HG03439 (cell line): ENCODE data around the gene SLC4A5.
"Not testable (repeated sequence)": the region's sequence is repeated elsewhere in the genome, so short reads cannot be mapped to it uniquely, and the experiment has no call there.

Experiments
- ATAC-seq: cut with Tn5 transposase; IDR thresholded peaks from one replicate; pipeline ENCODE4 v1.9.1; 2021; ENCODE audit warnings: mild to moderate bottlenecking, moderate library complexity; ENCODE audit not compliant: unreplicated experiment

SLC4A5 gene

GRCh38 chr2:74206180-74206688 lies 137.0 kb downstream of the SLC4A5 start:
- ATAC-seq = peak; percentile 63

- ATAC-seq = peak; percentile 13
Observed at GRCh38 chr2:74205596-74205995, 137.6 kb downstream of the SLC4A5 start.

- ATAC-seq = no peak
Observed at GRCh38 chr2:74205113-74205512, 138.1 kb downstream of the SLC4A5 start.

DNA sequence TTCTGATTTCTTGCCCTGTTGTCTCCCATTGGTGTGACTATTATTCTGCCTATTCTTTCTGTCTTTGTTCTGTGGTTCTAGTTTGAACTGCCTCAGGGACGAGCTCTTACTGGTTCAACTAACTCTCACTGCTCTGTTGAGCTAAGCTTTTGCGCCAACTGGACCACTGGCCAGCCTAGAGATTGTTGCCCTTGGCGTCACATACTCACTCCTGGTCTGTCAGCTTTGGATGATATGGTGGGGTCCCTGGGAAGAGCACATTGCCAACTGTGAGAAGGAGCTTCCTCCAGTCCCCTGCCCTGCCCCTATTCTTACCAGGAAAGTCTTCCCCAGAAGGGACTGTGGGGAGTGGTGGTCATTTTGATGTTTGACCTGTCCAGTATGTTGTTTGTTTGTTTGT lies 138.8 kb downstream of the SLC4A5 start:
- no peak for ATAC-seq

- no peak for ATAC-seq
Observed at GRCh38 chr2:74201596-74201995, 141.6 kb downstream of the SLC4A5 start.

DNA sequence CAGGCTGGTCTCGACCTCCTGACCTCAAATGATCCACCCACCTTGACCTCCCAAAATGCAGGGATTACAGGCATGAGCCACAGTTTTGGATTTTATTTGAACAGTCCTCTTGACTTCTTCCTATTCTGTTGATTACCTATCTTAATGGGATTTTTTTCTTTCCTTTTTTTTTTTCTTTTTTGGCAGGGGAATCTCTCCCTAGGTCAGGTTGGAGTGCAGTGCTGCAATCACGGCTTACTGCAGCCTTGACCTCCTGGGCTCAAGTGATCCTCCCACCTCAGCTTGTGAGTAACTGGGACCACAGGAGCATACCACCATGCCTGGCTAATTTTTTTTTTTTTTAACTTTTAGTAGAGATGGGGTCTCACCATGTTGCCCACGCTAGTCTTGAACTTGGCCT lies 142.0 kb downstream of the SLC4A5 start:
- ATAC-seq = no peak

DNA sequence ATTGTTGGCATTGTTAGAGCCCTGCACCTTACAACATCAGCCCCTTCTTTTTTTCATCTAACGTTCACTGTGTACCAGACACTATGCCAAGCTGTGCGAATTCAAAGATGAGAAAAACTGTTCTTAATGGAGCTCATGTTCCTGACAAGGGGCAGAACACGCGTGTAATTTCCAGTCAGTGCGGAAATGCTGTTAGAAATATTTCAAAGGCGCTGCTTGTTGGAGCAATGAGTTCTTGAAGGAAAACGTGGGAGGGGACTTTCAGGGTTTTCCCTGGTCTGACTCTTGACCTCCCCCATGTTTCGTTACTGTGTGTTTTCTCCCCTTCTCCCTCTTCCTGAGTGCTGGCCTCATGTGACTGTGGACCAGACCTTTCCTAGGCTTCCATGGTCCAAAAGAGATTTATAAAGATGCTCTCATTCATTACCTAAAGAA lies 143.3 kb downstream of the SLC4A5 start:
- ATAC-seq = no peak

DNA sequence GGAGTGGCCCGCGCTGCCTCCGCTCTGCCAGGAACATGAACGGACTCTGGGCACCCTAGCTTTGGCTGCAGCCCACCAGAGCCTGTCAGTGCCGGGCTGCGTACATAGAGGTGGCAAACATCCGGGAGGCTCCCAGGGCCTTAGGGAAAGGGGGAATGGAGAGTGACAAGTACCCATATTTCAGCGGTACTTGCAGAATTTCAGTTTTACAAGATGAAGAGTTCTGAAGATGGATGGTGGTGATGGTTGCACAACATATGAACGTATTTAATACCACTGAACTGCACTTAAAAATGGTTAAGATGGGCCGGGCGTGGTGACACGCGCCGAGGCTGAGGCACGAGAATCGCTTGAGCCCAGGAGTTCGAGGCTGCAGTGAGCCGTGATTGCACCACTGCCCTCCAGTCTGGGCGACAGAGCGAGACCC lies 143.9 kb downstream of the SLC4A5 start:
- no peak for ATAC-seq

- ATAC-seq = peak; percentile 91
Observed at GRCh38 chr2:74198461-74199274, 144.5 kb downstream of the SLC4A5 start, which contains the start of gene MTHFD2. TSS of gene MTHFD2 (plus strand) at chr2:74198615. CDS start at chr2:74198642, 27 bp downstream.

GRCh38 chr2:74198023-74198460 lies 145.2 kb downstream of the SLC4A5 start:
- ATAC-seq = no peak

DNA sequence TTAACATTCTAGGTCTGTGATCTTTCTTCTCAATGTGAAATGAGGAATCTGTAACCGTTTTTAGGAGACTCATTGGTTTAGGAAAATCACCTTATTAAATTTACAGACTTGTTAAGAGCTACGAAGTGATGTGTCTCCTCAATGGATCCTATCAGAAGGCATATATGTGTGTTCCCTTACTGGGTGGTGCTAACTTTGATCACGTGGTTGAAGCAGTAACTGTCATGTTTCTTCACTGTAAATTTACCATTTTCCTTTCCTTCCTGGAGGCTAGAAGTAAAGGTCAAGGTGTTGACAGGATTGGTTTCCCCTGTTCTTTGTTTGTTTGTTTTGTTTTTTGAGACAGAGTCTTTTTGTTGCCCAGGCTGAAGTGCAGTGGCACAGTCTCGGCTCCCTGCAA lies 146.2 kb downstream of the SLC4A5 start:
- no peak for ATAC-seq

- no peak for ATAC-seq
Observed at GRCh38 chr2:74194799-74195198, 148.4 kb downstream of the SLC4A5 start.

GRCh38 chr2:74191596-74192380 lies 151.4 kb downstream of the SLC4A5 start:
- ATAC-seq = no peak

DNA sequence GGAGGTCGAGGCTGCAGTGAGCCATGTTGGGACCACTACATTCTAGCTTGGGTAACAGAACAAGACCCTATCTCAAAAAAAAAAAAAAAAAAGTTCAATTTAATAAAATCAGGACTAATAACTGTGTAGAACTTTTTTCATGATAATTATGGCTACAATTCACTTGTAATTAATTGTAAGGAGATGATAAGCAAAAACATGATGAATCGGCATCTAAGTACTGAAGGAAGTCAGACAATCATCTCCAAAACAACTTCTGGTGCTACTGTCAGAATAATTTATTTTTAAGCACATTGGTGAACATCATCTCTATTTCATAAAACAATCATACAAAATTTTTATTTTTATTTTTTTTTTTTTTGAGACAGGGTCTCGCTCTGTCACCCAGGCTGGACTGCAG lies 154.5 kb downstream of the SLC4A5 start:
- ATAC-seq = no peak

- ATAC-seq = no peak
Observed at GRCh38 chr2:74188018-74188601, 155.1 kb downstream of the SLC4A5 start.

GRCh38 chr2:74186706-74187105 lies 156.5 kb downstream of the SLC4A5 start:
- not testable (repeated sequence) for ATAC-seq

DNA sequence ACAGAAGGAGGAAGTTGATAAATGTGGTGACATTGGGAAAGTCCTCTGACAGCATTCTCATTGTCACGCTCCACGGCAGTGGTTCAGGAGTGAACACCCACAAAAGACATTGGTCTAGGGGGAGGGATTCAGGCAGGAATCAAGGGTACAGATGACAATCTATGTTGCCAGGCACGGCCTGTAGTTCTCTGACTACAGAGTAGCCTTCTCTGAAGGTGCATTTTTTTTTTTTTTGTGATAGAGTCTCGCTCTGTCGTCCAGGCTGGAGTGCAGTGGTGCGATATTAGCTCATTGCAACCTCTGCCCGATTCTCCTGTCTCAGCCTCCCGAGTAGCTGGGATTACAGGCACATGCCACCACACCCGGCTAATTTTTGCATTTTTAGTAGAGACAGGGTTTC lies 157.2 kb downstream of the SLC4A5 start:
- peak; percentile 45 for ATAC-seq

DNA sequence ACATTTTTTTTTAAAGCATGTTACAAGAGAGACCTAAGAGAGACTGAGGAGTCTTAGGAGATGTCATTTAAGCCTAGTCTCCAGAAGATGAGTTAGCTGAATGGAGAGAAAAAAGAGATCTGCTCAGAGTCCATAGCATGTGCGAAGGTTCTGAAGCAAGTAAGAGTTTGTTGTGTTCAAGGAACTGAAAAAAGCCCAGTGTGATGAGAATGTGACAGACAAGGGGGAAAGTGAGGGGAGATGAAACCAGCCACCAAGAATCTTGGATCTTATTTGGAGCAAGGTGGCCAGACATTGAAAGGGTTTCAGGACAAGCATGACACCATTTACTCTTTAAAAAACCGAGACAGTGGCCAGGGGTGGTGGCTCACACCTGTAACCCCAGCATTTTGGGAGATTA lies 159.3 kb downstream of the SLC4A5 start:
- ATAC-seq = no peak

DNA sequence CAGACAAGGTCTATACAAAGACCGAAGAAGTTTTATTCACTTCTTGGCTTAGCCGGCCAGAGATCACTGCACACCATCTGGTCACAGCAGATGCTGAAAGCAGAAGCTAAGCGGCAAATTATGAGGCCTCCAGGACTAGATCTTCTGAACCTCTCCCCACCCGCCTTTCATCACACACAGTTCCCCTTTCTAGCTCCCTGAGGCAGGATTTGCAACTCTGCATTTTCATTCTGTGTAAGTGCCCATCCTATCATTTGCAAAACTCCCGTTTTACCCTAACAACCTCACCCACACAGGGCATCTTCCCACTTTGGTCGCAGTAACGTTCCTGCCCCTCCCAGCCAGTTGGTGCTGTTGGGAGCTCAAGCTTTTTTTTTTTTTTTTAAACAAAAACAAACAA lies 161.5 kb downstream of the SLC4A5 start:
- ATAC-seq = no peak

DNA sequence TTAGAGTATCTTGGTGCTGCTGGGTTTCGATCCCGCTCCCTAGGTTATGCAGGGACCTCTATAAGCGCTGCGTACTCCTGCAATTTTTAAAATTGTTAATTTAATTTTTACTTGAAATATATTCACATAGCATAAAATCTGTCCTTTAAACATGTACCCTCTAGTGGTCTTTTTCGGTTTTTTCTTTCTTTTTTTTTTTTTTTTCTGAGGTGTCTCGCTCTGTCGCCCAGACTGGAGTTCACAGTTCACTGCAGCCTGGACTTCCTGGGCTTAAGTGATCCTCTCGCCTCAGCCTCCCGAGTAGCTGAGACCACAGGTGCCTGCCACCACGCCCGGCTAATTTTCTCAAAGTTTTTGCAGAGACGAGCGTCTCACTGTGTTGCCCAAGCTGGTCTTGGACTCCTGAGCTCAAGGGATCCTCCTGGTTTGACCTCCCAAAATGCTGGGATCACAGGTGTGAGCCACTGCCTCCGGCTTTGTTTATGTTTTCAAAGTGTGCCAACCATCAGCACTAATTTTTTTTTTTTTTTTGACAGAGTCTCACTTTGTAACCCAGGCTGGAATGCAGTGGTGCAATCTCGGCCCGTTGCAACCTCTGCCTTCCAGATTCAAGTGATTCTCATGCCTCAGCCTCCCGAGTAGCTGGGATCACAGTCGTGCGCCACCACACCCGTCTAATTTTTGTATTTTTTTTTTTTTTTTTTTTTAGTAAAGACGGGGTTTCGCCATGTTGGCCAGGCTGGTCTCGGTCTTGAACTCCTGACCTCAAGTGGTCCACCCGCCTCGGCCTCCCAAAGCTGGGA lies 164.0 kb downstream of the SLC4A5 start:
- ATAC-seq = peak; percentile 13
